GM23248 (cell line): Measurements from ENCODE around the gene CHRNG.

Experiments used
- EZH2 ChIP-seq: fragments of 200-600 bp; sonication (generic); IDR thresholded peaks from 2 replicates; pipeline ENCODE4 v1.6.1; 2018; ENCODE audit warnings: antibody characterized with exemption, mild to moderate bottlenecking; ENCODE audit not compliant: insufficient read depth, poor library complexity, severe bottlenecking
- EZH2phosphoT487 ChIP-seq: fragments of 200-600 bp; sonication (generic); IDR thresholded peaks from 2 replicates; pipeline ENCODE4 v1.6.1; 2018; ENCODE audit warnings: antibody characterized with exemption, moderate library complexity, mild to moderate bottlenecking, low read depth; ENCODE audit not compliant: insufficient read depth

- TF ChIP-seq EZH2 (no peak), EZH2phosphoT487 (no peak)
Observed at GRCh38 chr2:232535761-232536530, 3.5 kb upstream of the CHRNG start.
